DMS 273 treated with DMSO at 0.1 percent for 48 hours (cell line): ENCODE data around the gene NUP214.
"Not testable (repeated sequence)": the region's sequence is repeated elsewhere in the genome, so short reads cannot be mapped to it uniquely, and the experiment has no call there.

Experiments
- DNase-seq: peaks from one replicate; lab custom pipeline; 2025; lab: John Stamatoyannopoulos, UW

The NUP214 gene

DNA sequence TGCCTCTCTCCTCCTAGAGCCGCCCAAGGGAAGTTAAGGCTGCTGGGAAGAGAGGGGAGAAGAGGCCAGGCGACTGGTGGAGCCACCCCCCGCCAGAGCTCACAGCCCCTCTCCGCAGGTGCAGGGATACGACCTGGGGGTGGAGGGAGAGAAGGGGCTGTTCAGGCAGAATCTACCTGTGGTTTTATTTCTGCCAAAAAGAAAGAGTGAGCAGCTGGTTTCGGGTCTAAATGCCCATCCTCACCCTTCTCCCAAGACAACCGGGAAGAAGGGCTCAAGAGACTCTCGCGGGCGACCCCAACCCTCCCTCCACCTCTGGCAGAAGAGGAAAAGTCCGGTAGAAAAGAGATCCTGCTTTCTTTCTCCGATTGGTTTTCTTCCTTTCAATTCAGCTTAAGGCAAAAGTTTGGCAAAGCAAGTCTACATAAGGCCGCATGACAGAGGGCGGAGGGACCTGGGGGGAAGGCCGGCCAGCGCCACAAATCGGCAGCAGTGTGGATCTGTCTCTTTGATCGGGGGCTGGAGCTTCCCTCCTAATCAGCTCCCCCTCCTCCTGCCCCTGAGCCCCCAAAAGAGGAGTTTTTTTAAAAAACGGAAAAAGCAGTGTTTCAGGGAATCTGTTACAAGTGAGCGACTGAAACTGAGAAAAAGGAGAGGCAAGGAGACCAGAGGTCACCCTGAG lies 134.7 kb downstream of the NUP214 start:
- DNase-seq, result no peak

- no peak for DNase-seq
Observed at GRCh38 chr9:131260751-131261452, 135.5 kb downstream of the NUP214 start.

DNA sequence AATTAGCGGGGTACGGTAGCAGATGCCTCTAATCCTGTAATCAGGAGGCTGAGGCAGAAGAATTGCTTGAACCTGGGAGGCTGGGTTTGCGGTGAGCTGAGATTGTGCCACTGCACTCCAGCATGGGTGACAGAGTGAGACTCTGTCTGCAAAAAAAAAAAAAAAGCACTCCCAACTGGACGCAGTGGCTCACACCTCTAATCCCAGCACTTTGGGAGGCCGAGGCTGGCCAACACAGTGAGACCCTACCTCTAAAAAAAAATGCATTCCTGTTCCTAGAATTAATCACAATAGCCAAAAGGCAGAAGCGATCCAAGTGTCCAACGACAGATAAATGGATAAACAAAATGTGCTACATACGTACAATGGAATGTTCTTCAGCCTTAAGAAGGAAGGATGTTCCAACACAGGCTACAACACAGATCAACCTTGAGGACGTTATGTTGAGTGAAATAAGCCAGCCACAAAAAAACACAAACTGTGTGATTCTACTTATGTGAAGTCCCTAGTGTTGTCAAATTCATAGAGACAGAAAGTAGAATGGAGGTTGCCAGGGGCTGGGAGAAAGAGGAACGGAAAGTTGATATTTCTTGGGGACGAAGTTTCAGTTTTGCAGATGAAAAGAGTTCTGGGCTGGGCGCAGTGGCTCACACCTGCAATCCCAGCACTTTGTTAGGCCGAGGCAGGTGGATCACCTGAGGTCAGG lies 137.1 kb downstream of the NUP214 start:
- no peak for DNase-seq

DNA sequence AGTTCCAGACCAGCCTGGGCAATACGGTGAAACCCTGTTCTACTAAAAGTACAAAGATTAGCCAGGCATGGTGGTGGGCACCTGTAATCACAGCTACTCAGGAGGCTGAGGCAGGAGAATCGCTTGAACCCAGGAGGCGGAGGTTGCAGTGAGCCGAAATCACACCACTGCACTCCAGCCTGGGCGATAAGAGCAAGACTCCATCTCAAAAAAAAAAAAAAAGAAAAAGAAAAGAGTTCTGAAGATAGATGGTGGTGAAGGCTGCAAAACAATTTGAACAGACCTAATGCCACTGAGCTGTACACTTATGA lies 137.6 kb downstream of the NUP214 start:
- DNase-seq, result not testable (repeated sequence)

GRCh38 chr9:131263701-131264100 lies 138.3 kb downstream of the NUP214 start:
- no peak for DNase-seq

GRCh38 chr9:131264231-131264630 lies 138.8 kb downstream of the NUP214 start:
- no peak for DNase-seq

- DNase-seq, result no peak
Observed at GRCh38 chr9:131266266-131267229, 141.2 kb downstream of the NUP214 start.

DNA sequence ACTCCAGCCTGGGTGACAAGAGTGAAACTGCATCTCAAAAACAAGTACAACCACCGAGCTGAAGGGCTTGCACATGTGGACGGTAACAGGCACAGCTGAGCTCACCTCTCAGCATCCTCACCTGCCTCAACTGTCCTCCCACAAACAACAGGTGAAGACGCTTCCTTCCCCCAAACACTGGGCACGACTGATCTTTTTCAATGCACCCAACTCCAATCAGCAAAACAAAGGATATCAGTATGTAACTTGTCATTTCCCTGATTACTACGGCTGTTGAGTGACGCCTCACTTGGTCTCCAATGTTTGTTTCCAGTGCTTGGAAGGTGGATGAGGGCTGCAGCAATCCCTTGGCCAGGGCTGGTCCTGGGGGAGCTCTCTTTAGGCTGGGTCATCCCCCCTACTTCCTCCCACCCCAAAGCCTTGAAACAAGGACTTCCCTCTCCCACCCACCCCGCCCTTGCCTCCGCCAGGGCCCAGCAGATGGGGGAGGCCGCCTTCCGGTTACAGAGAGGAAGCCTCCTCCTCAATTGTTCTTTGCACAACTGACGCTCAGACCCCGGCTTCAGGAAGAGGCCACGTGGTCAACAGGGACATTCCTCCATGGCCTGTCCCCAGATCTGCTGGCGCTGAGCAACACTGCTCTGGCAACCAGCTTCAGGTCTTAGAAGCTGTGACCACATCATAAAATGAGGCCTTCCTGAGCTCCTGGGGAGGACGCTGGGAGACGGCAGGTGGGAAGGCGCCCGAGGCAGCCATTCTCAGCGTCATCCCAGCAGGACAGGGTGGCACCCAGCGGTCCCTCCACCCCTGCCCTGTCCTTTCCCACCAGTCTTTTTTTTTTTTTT lies 145.0 kb downstream of the NUP214 start:
- no peak for DNase-seq

DNA sequence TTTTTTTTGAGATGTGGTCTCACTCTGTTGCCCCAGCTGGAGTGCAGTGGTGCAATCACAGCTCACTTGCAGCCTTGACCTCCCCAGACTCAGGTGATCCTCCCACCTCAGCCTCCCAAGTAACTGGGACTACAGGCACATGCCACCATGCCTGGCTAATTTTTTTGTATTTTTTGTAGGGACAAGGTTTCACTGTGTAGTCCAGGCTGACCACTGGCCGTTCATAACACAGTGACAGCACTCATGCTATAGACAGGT lies 145.6 kb downstream of the NUP214 start:
- DNase-seq, result not testable (repeated sequence)

DNA sequence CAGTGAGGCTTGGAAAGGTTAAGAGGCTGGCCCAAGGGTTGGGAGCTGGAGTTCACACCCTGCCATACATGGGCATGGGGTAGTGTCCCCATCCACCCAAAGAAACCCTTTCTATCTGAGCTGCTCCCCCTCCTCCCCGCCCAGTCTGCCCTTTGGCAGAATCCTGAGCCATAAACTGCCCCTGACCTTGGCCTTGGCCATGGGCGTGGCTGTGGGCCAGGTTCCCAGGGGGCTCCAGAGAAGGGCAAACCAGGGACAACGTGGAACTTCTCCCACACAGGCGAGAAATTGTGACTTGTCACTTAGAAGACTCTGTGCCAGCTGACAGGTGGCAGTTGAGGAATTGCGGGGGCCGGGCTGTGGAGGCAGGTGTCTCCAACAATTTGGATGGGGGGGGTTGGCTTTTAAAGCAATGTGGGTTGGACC lies 146.1 kb downstream of the NUP214 start:
- DNase-seq, result no peak

DNA sequence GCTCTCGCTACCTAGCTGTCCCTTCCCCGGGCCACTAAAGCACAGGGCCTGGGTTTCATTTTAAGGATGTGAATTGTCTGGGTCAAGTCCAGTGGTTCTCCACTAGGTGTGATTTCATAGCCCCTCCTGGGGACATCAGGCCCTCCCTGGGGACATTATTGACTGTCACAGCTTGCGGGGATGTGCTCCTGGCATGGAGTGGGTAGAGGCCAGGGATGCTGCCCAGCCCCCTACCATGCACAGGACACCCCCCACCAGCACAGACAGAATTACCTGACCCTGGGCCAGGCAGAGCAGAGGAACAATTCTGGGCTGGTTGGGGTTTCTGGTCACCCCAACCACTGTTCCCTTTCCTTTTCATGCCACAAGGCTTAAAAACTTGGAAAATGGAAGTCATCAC lies 146.8 kb downstream of the NUP214 start:
- DNase-seq, result no peak

DNA sequence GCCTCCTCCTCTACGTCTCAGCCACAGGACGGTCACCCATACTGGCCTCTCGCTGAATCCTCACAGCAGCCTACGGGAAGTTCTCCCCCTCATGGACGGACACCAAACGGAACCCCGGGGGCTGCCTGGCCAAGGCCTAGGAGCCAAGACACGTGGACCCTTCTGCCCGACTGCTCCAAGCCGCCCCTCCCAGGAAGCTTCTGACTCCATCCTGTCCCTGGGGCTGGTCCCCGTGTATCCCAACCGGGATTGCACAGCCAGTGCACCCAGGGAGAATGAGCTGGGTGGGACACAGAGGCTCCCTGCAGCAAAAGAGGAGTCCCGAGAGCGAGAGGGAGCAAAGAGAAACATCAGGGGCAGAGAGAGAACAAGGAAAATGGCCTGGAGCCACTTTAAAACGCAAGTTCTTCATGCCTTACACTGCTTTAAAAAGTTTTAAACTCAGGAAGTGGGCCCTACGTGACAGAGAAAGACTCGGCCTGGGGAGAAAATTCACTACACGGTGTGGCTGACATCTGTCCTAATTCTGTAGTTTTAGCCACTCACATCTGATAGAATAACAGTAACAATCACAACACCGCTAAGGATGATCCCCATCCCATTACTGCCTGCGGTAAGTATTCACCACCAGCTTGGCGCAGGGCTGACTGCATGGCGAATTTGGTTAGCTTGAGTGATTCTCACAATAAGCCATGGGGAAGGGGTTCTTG lies 147.9 kb downstream of the NUP214 start:
- no peak for DNase-seq

GRCh38 chr9:131273856-131274673 lies 148.7 kb downstream of the NUP214 start:
- DNase-seq, result no peak

- DNase-seq, result no peak
Observed at GRCh38 chr9:131274674-131275331, 149.4 kb downstream of the NUP214 start.

- no peak for DNase-seq
Observed at GRCh38 chr9:131275332-131276093, 150.1 kb downstream of the NUP214 start.

- no peak for DNase-seq
Observed at GRCh38 chr9:131276094-131276888, 150.9 kb downstream of the NUP214 start, which contains the start of gene FAM78A. Gene FAM78A (minus strand): TSS chr9:131276510. CDS start chr9:131276179, 331 bp downstream.

DNA sequence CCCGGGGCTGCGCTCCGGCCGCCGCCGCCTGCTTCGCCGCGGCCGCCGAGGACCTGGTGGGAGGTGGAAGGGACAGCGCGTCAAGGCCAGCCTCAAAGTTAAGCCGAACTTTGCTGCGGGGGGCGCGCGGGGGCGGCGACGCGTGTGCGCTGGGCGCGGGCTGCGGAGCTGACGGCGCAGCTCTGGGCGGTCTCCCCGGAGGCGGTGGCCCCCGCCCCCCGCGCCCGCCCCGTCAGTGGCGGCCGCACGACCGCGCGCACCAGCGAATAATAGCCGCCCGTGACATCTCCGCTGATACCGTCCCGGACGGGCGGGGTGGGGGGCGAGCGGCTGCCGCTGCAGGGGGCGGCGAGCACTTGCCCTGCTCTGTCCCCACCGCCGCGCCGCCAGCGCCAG lies 151.5 kb downstream of the NUP214 start:
- no peak for DNase-seq
